Measurements from ENCODE around the gene GTPBP1. TPM values are rescaled to one million over a fixed set of nuclear protein-coding genes. Genes with fewer than 3 reads are reported as not detected.

Gene GTPBP1
- total RNA-seq, 1 donor from 2014 or later = 18.1 TPM

Other genes starting within 250 kb of the GTPBP1 start
- 15.7 and 23.5 TPM in 2 replicates for gene KDELR3, start 237.8 kb upstream of the GTPBP1 start, total RNA-seq
- gene DDX17, start 199.6 kb upstream of the GTPBP1 start, total RNA-seq = 267 and 371 TPM in 2 replicates
- gene DMC1, start 135.8 kb upstream of the GTPBP1 start, total RNA-seq = 0.22 and 0.60 TPM in 2 replicates
- gene FAM227A, start 49.6 kb upstream of the GTPBP1 start, total RNA-seq = under 0.01 and 0.20 TPM in 2 replicates
- gene CBY1, start 49.3 kb upstream of the GTPBP1 start, total RNA-seq = 15.7 TPM in 2 replicates
- 68.2 and 74.8 TPM in 2 replicates for gene TOMM22, start 24.0 kb upstream of the GTPBP1 start, total RNA-seq
- gene JOSD1, start 5.0 kb upstream of the GTPBP1 start, total RNA-seq = 60.4 and 75.6 TPM in 2 replicates
- gene SUN2, start 50.1 kb downstream of the GTPBP1 start, total RNA-seq = 80.9 and 104 TPM in 2 replicates
- gene DNAL4, start 88.2 kb downstream of the GTPBP1 start, total RNA-seq = 12.0 and 15.1 TPM in 2 replicates
- under 0.01 TPM in 2 replicates for gene NPTXR, start 138.1 kb downstream of the GTPBP1 start, total RNA-seq
- 11.9 and 13.3 TPM in 2 replicates for gene CBX6, start 166.3 kb downstream of the GTPBP1 start, total RNA-seq